PFSK-1 (cell line): Measurements from ENCODE around the gene ACOX3.

Source experiments
- SIN3A ChIP-seq: IDR thresholded peaks from 2 replicates; pipeline ENCODE4 v1.6.1; 2012; ENCODE audit warnings: mild to moderate bottlenecking, low read length, moderate library complexity, borderline replicate concordance; ENCODE audit not compliant: insufficient read depth
- TAF1 ChIP-seq: IDR thresholded peaks from 2 replicates; pipeline ENCODE4 v1.6.1; 2012; ENCODE audit warnings: low read length, control low read depth, borderline replicate concordance; ENCODE audit not compliant: insufficient read depth
- TF ChIP-seq, protein P1 (sequence below), 2 experiments: IDR thresholded peaks; 2 replicates each; pipeline versions ENCODE4 v1.6.1 to v1.8.0; 2011 to 2012; ENCODE audit warnings: low read depth in 2 of 2, low read length in 2 of 2, control low read depth in 1 of 2, inconsistent platforms in 1 of 2, mild to moderate bottlenecking in 1 of 2, moderate library complexity in 1 of 2; ENCODE audit not compliant: insufficient read depth in 1 of 2

DNA sequence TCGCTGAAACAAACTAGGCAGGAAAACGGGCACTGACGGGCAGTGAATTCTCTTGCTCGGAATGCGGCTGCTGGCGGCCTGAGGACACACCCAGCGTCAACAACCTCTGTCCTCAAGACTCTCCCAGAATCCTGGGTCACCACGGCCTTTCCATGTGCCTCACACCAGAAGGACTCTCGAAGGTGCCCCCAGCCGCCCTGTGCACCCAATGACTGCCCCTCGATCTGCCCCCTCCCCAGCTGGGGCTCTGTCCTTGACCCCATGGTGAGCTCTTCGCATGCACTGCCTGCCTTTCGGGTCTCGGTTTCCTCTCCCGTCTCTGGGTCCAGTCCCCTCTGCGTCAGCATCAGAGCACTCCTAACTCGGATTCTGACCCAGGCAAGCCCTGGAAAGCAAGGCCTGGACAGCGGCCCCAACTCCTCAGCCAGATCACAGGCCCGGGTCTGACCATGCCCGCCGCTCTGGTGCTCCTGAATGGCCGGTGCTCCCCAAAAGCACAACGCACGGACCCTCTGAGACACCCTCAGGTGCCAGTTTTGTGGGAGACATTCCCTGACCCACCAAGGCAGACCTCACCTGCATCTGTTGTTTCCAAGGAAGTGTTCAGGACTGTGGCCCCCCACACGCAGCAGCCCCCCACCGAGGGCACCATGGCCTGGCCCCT is 56.0 kb downstream of the ACOX3 start:
- TF ChIP-seq SIN3A (no peak), TAF1 (no peak)
- TF ChIP-seq, protein P1, sequence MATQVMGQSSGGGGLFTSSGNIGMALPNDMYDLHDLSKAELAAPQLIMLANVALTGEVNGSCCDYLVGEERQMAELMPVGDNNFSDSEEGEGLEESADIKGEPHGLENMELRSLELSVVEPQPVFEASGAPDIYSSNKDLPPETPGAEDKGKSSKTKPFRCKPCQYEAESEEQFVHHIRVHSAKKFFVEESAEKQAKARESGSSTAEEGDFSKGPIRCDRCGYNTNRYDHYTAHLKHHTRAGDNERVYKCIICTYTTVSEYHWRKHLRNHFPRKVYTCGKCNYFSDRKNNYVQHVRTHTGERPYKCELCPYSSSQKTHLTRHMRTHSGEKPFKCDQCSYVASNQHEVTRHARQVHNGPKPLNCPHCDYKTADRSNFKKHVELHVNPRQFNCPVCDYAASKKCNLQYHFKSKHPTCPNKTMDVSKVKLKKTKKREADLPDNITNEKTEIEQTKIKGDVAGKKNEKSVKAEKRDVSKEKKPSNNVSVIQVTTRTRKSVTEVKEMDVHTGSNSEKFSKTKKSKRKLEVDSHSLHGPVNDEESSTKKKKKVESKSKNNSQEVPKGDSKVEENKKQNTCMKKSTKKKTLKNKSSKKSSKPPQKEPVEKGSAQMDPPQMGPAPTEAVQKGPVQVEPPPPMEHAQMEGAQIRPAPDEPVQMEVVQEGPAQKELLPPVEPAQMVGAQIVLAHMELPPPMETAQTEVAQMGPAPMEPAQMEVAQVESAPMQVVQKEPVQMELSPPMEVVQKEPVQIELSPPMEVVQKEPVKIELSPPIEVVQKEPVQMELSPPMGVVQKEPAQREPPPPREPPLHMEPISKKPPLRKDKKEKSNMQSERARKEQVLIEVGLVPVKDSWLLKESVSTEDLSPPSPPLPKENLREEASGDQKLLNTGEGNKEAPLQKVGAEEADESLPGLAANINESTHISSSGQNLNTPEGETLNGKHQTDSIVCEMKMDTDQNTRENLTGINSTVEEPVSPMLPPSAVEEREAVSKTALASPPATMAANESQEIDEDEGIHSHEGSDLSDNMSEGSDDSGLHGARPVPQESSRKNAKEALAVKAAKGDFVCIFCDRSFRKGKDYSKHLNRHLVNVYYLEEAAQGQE (IDR thresholded peaks at IDR 0.05; ENCODE audit: insufficient read depth in 1 of 2, low read depth in 2 of 2, low read length in 2 of 2), result no peak
